ENCODE data around the gene CNTN2. TPM values are rescaled to one million over a fixed set of nuclear protein-coding genes. Genes with fewer than 3 reads are reported as not detected.

Gene CNTN2
- 7.4 TPM for total RNA-seq

- no peaks in the 10 kb centered on the region for H3K27me3 ChIP-seq
- H3K4me3 ChIP-seq = peak within 1 kb of the TSS; percentile 13 to 16
- no peaks in the 10 kb centered on the region for H3K9me3 ChIP-seq
- H3K4me1 ChIP-seq = no peaks in the 10 kb centered on the region
- no peak for DNase-seq (ENCODE audit: extremely low spot score in 2 of 2)
- intact Hi-C loops (cut with DNase I) = no loop called here
- TF ChIP-seq POLR2AphosphoS5 (IDR thresholded peaks at IDR 0.05; ENCODE audit: insufficient read depth in 1 of 2, low read depth in 1 of 2) (no peak), POLR2A (IDR thresholded peaks at IDR 0.05) (no peak), CTCF (IDR thresholded peaks at IDR 0.05) (no peak)
- H3K36me3 ChIP-seq = no peaks in the 10 kb centered on the region
- H3K27ac ChIP-seq = no peak within 1 kb of the TSS
Measured at GRCh38 chr1:205042911-205043806, at the start of gene CNTN2. Gene CNTN2 (plus strand): TSS chr1:205043212. CDS start chr1:205053186, 9,974 bp downstream.

GRCh38 chr1:204994086-204994862 is 48.7 kb upstream of the CNTN2 start:
- Histone ChIP-seq H3K4me3 (no peak overlapping the region), H3K4me1 (peaks cover 19% of the 10 kb centered on the region), H3K27me3 (no peaks in the 10 kb centered on the region), H3K27ac (peak overlapping the region; percentile 33), H3K36me3 (peaks cover 0 to 5% of the 10 kb centered on the region in 2 donors), H3K9me3 (no peaks in the 10 kb centered on the region)
- no peak for TF ChIP-seq POLR2A (IDR thresholded peaks at IDR 0.05)
- no peak for TF ChIP-seq CTCF (IDR thresholded peaks at IDR 0.05)
- no peak for TF ChIP-seq POLR2AphosphoS5 (IDR thresholded peaks at IDR 0.05; ENCODE audit: insufficient read depth in 1 of 2, low read depth in 1 of 2)
- intact Hi-C loops (cut with DNase I) = no loop called here
- DNase-seq (ENCODE audit: extremely low spot score in 2 of 2) = no peak

GRCh38 chr1:204996981-204997380 is 46.0 kb upstream of the CNTN2 start:
- Histone ChIP-seq H3K4me3 (no peak overlapping the region), H3K9me3 (no peaks in the 10 kb centered on the region), H3K27me3 (no peaks in the 10 kb centered on the region), H3K4me1 (peaks cover 19% of the 10 kb centered on the region), H3K36me3 (no peaks in the 10 kb centered on the region), H3K27ac (peak overlapping the region; percentile 52)
- TF ChIP-seq POLR2A (IDR thresholded peaks at IDR 0.05) = no peak
- TF ChIP-seq POLR2AphosphoS5 (IDR thresholded peaks at IDR 0.05; ENCODE audit: insufficient read depth in 1 of 2, low read depth in 1 of 2) = no peak
- TF ChIP-seq CTCF (IDR thresholded peaks at IDR 0.05) = no peak
- no peak for DNase-seq (ENCODE audit: extremely low spot score in 2 of 2)
- intact Hi-C loops (cut with DNase I) = no loop called here

- Histone ChIP-seq H3K9me3 (no peaks in the 10 kb centered on the region), H3K27me3 (no peaks in the 10 kb centered on the region), H3K36me3 (no peaks in the 10 kb centered on the region), H3K27ac (peak overlapping the region; percentile 52), H3K4me1 (peaks cover 19% of the 10 kb centered on the region), H3K4me3 (no peak overlapping the region)
- no peak for DNase-seq (ENCODE audit: extremely low spot score in 2 of 2)
- intact Hi-C loops (cut with DNase I) = no loop called here
- peak in 1 of 2 donors; percentile 29 for TF ChIP-seq POLR2AphosphoS5 (IDR thresholded peaks at IDR 0.05; ENCODE audit: insufficient read depth in 1 of 2, low read depth in 1 of 2)
- TF ChIP-seq POLR2A (IDR thresholded peaks at IDR 0.05) = no peak
Measured at GRCh38 chr1:204997591-204998355, 45.2 kb upstream of the CNTN2 start.

- peaks cover 19% of the 10 kb centered on the region for H3K4me1 ChIP-seq
- no peaks in the 10 kb centered on the region for H3K36me3 ChIP-seq
- no peak for TF ChIP-seq CTCF (IDR thresholded peaks at IDR 0.05)
- TF ChIP-seq POLR2A (IDR thresholded peaks at IDR 0.05) = no peak
- no peak for TF ChIP-seq POLR2AphosphoS5 (IDR thresholded peaks at IDR 0.05; ENCODE audit: insufficient read depth in 1 of 2, low read depth in 1 of 2)
- H3K27ac ChIP-seq = no peak overlapping the region
- H3K4me3 ChIP-seq = no peak overlapping the region
- DNase-seq (ENCODE audit: extremely low spot score in 2 of 2) = no peak
- no peaks in the 10 kb centered on the region for H3K27me3 ChIP-seq
- H3K9me3 ChIP-seq = no peaks in the 10 kb centered on the region
- intact Hi-C loops (cut with DNase I) = no loop called here
Measured at GRCh38 chr1:205001162-205001561, 41.9 kb upstream of the CNTN2 start.
